ENCODE measurements around the gene STEAP3.

STEAP3 gene

DNA sequence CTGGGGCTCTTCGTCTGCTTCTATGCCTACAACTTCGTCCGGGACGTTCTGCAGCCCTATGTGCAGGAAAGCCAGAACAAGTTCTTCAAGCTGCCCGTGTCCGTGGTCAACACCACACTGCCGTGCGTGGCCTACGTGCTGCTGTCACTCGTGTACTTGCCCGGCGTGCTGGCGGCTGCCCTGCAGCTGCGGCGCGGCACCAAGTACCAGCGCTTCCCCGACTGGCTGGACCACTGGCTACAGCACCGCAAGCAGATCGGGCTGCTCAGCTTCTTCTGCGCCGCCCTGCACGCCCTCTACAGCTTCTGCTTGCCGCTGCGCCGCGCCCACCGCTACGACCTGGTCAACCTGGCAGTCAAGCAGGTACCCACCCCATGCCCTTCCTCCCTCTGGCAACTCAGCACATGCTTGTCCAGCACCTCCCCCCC, 24.2 kb downstream of the STEAP3 start:
- H3K9me3 ChIP-seq (ENCODE audit: insufficient read depth, low read length): no peaks in the 10 kb centered on the region
- no peaks in the 10 kb centered on the region for H3K27me3 ChIP-seq (ENCODE audit: low read depth, low read length)
- TF ChIP-seq, protein P1, sequence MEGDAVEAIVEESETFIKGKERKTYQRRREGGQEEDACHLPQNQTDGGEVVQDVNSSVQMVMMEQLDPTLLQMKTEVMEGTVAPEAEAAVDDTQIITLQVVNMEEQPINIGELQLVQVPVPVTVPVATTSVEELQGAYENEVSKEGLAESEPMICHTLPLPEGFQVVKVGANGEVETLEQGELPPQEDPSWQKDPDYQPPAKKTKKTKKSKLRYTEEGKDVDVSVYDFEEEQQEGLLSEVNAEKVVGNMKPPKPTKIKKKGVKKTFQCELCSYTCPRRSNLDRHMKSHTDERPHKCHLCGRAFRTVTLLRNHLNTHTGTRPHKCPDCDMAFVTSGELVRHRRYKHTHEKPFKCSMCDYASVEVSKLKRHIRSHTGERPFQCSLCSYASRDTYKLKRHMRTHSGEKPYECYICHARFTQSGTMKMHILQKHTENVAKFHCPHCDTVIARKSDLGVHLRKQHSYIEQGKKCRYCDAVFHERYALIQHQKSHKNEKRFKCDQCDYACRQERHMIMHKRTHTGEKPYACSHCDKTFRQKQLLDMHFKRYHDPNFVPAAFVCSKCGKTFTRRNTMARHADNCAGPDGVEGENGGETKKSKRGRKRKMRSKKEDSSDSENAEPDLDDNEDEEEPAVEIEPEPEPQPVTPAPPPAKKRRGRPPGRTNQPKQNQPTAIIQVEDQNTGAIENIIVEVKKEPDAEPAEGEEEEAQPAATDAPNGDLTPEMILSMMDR (IDR thresholded peaks at IDR 0.05; ENCODE audit: low read depth, low read length): no peak
- TF ChIP-seq EZH2phosphoT487 (IDR thresholded peaks at IDR 0.05; ENCODE audit: low read depth): no peak
- H2AFZ ChIP-seq (ENCODE audit: low read depth, low read length): no peak overlapping the region
- no peaks in the 10 kb centered on the region for H3K4me1 ChIP-seq (ENCODE audit: low read length)
- no peak overlapping the region for H3K4me2 ChIP-seq (ENCODE audit: low read length)
- no peaks in the 10 kb centered on the region for H3K79me2 ChIP-seq (ENCODE audit: low read length)
- no peak overlapping the region for H3K4me3 ChIP-seq (ENCODE audit: low read length)
- no peak overlapping the region for H3K27ac ChIP-seq (ENCODE audit: low read length)
- no peaks in the 10 kb centered on the region for H3K36me3 ChIP-seq (replicated peaks; ENCODE audit: low read depth, low read length)
- no peaks in the 10 kb centered on the region for H4K20me1 ChIP-seq (ENCODE audit: insufficient read depth, low read length)
- H3K9ac ChIP-seq (ENCODE audit: low read length): no peak overlapping the region

DNA sequence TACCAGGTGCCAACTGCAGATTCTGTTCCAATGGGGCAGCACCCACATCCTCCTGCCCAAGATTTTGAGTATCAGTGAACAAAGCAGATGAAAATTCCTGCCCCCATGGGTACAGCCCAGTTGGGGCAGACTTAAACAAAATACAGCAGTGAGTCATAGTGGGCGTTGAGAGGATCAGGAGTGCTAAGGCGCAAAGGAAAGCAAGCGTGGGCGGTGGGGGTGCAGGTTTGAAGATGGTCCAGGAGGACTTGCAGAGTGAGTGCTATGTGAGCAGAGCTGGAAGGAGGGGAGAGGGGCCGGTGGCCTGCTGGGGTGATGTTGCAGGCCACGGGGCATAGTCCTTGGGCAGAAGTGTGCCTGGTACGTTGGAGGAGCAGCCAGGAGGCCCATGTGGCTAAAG, 24.7 kb downstream of the STEAP3 start:
- H4K20me1 ChIP-seq (ENCODE audit: insufficient read depth, low read length): no peaks in the 10 kb centered on the region
- H3K4me1 ChIP-seq (ENCODE audit: low read length): no peaks in the 10 kb centered on the region
- H3K4me2 ChIP-seq (ENCODE audit: low read length): no peak overlapping the region
- no peaks in the 10 kb centered on the region for H3K27me3 ChIP-seq (ENCODE audit: low read depth, low read length)
- H3K4me3 ChIP-seq (ENCODE audit: low read length): no peak overlapping the region
- H3K9ac ChIP-seq (ENCODE audit: low read length): no peak overlapping the region
- no peak overlapping the region for H3K27ac ChIP-seq (ENCODE audit: low read length)
- no peaks in the 10 kb centered on the region for H3K9me3 ChIP-seq (ENCODE audit: insufficient read depth, low read length)
- H3K36me3 ChIP-seq (replicated peaks; ENCODE audit: low read depth, low read length): no peaks in the 10 kb centered on the region
- TF ChIP-seq, protein P1 (IDR thresholded peaks at IDR 0.05; ENCODE audit: low read depth, low read length): no peak
- no peak for TF ChIP-seq EZH2phosphoT487 (IDR thresholded peaks at IDR 0.05; ENCODE audit: low read depth)
- H2AFZ ChIP-seq (ENCODE audit: low read depth, low read length): no peak overlapping the region
- H3K79me2 ChIP-seq (ENCODE audit: low read length): no peaks in the 10 kb centered on the region

DNA sequence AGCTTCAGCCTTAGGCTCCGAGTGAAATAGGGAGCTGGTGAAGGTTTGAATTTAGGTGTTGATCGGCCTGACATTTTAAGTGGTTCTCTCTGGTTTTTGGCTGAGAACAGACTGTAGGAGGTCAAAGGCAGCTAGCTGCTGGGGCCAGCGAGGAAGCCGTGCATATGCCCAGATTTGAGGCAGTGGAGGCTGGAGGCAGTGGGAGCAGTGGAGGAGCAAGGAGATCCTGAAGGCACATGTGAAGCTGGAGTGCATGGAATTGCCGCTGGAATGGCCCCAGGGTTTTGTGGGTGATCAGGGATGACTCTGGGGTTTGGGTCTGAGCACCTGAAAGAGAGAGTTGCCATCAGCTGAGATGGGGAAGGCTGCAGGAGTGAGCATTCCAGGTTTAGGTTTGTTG, 25.1 kb downstream of the STEAP3 start:
- H3K27me3 ChIP-seq (ENCODE audit: low read depth, low read length): no peaks in the 10 kb centered on the region
- H3K9ac ChIP-seq (ENCODE audit: low read length): no peak overlapping the region
- H3K4me3 ChIP-seq (ENCODE audit: low read length): no peak overlapping the region
- no peak overlapping the region for H3K27ac ChIP-seq (ENCODE audit: low read length)
- no peaks in the 10 kb centered on the region for H3K4me1 ChIP-seq (ENCODE audit: low read length)
- TF ChIP-seq, protein P1 (IDR thresholded peaks at IDR 0.05; ENCODE audit: low read depth, low read length): no peak
- no peak for TF ChIP-seq EZH2phosphoT487 (IDR thresholded peaks at IDR 0.05; ENCODE audit: low read depth)
- H3K4me2 ChIP-seq (ENCODE audit: low read length): no peak overlapping the region
- H2AFZ ChIP-seq (ENCODE audit: low read depth, low read length): no peak overlapping the region
- H3K36me3 ChIP-seq (replicated peaks; ENCODE audit: low read depth, low read length): no peaks in the 10 kb centered on the region
- H4K20me1 ChIP-seq (ENCODE audit: insufficient read depth, low read length): no peaks in the 10 kb centered on the region
- no peaks in the 10 kb centered on the region for H3K9me3 ChIP-seq (ENCODE audit: insufficient read depth, low read length)
- no peaks in the 10 kb centered on the region for H3K79me2 ChIP-seq (ENCODE audit: low read length)

DNA sequence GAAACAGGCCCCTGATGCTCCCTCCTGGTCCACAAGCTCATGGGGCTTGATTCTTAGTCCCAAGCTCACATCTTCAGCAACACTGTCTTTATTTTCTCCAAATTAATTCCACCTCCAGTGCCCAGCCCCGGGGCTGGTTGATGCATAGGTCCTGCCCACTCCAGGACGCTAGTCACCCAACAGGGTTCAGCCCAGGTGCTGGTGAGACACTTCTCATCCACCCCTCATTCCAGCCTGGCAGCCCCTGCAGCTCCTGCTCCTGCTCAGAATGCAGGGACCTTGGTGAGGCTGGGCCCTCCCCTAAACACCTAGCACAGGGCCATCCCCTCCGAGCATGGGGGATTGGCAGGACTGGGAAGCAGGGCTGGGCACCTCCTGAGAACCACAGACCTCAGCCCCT, 25.7 kb downstream of the STEAP3 start:
- no peak for TF ChIP-seq EZH2phosphoT487 (IDR thresholded peaks at IDR 0.05; ENCODE audit: low read depth)
- TF ChIP-seq, protein P1 (IDR thresholded peaks at IDR 0.05; ENCODE audit: low read depth, low read length): no peak
- Histone ChIP-seq H3K79me2 (ENCODE audit: low read length) (no peaks in the 10 kb centered on the region), H3K4me3 (ENCODE audit: low read length) (no peak overlapping the region), H3K27ac (ENCODE audit: low read length) (no peak overlapping the region), H3K9me3 (ENCODE audit: insufficient read depth, low read length) (no peaks in the 10 kb centered on the region), H3K4me1 (ENCODE audit: low read length) (no peaks in the 10 kb centered on the region), H4K20me1 (ENCODE audit: insufficient read depth, low read length) (no peaks in the 10 kb centered on the region), H2AFZ (ENCODE audit: low read depth, low read length) (no peak overlapping the region), H3K4me2 (ENCODE audit: low read length) (no peak overlapping the region), H3K9ac (ENCODE audit: low read length) (no peak overlapping the region), H3K36me3 (replicated peaks; ENCODE audit: low read depth, low read length) (no peaks in the 10 kb centered on the region), H3K27me3 (ENCODE audit: low read depth, low read length) (no peaks in the 10 kb centered on the region)
